Body of pancreas (tissue), 4 donors: ENCODE data around the gene ZFAND3.

Experiments used
- POLR2A ChIP-seq, 3 donors: fragments of 450-650 bp; IDR thresholded peaks; one replicate each; pipeline ENCODE4 v1.6.1; 2016; ENCODE audit warnings: antibody characterized with exemption in 3 of 3, mild to moderate bottlenecking in 2 of 3
- TF ChIP-seq, protein P1 (sequence below), 7 experiments: fragments of 450-650 bp in 4 of 7; fragments of 200-600 bp in 3 of 7; sonication (generic) in 3 of 7; IDR thresholded peaks; one replicate each; pipeline ENCODE4 v1.5.1; 2016 to 2019; ENCODE audit warnings: antibody characterized with exemption in 7 of 7

DNA sequence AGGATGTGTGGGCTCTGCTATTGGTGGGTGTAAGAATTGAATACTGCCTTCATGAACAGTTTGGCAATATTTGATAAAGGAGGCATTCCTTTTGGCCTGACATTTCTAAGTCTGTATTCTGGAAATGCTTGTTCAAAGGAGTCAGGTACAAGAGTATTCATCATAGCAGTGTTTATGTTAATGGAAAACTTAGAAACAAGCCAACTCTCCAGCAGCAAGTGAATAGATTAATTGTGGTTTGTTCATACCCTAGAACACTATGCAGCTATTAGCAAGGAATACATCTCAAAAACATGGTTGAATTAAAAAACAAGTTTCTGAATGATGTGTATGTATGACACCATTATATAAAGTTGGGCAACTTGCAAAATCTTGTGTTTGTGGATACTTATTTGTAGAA is 195.8 kb downstream of the ZFAND3 start:
- no peak for TF ChIP-seq POLR2A (IDR thresholded peaks at IDR 0.05)
- TF ChIP-seq, protein P1, sequence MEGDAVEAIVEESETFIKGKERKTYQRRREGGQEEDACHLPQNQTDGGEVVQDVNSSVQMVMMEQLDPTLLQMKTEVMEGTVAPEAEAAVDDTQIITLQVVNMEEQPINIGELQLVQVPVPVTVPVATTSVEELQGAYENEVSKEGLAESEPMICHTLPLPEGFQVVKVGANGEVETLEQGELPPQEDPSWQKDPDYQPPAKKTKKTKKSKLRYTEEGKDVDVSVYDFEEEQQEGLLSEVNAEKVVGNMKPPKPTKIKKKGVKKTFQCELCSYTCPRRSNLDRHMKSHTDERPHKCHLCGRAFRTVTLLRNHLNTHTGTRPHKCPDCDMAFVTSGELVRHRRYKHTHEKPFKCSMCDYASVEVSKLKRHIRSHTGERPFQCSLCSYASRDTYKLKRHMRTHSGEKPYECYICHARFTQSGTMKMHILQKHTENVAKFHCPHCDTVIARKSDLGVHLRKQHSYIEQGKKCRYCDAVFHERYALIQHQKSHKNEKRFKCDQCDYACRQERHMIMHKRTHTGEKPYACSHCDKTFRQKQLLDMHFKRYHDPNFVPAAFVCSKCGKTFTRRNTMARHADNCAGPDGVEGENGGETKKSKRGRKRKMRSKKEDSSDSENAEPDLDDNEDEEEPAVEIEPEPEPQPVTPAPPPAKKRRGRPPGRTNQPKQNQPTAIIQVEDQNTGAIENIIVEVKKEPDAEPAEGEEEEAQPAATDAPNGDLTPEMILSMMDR (IDR thresholded peaks at IDR 0.05), result no peak
